ENCODE measurements around the gene ADIG.
A peak's percentile ranks its signal among the peaks of the same experiment; 100 is the strongest.
"Not testable (repeated sequence)": the region's sequence is repeated elsewhere in the genome, so short reads cannot be mapped to it uniquely, and the experiment has no call there.

The ADIG gene

DNA sequence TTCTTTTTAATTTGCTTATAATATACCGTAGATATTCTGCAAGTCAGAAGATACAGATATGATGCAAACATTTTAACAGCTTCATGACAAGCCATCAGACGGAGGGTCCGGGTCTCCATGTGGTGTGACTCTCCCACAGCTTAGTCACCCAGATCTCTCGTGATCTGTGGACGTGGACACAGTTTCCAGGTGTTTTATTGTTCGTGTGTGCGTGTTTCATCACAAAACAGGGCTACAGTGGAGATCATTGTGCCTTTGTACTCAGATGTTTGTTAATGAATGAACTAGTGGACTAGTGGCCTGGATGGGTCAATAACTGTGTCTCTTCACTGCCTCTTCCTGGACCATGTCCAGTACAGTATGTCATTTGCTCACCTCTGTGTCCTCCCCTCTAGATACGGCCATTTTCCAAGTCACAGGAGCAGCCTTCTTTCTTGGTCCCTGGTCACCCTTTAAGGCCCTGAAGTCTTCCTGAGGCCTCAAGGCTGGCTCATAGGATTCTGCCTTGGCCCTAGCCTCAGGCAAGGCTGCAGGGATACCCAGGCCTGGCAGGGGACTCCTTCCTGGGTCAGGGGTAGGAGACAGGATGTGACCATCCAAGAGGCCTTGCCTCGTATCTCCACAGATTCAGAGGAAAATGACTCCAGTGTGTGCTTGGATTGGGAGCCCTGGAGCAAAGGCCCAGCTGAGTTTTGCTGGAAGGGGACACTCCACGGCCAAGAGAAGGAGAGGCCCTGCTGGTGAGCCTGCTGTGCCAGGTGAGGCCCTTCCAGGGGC is 4.6 kb downstream of the ADIG start:
- H3K9ac ChIP-seq (ENCODE audit: low read depth, low read length) = no peak overlapping the region
- no peaks in the 10 kb centered on the region for H3K9me3 ChIP-seq (ENCODE audit: control insufficient read depth, insufficient read depth, low read length)
- no peaks in the 10 kb centered on the region for H3K36me3 ChIP-seq (ENCODE audit: insufficient read depth, low read length)
- peaks cover 13% of the 10 kb centered on the region; the same call in 1 of the 2 replicates for H3K4me1 ChIP-seq (ENCODE audit: insufficient read depth, low read length)

DNA sequence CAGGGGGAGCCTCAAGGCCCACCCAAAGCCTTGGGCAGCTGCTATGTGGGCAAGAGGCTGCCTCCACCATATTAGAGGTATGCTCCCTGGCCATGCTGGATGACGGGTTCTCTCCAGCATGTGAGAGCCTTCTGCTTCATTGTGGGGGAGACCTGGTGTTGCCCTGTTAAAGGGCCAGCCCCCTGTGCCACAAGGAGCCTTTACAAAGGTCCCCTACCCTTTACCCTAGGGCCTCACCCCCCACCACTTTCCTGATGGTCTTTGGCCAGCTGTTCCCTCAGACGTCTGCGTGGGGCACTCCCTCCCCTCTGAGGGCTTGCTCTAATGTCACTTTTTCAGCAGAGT is 5.2 kb downstream of the ADIG start:
- Histone ChIP-seq H3K9ac (ENCODE audit: low read depth, low read length) (no peak overlapping the region), H3K4me1 (ENCODE audit: insufficient read depth, low read length) (peaks cover 13% of the 10 kb centered on the region; the same call in 1 of the 2 replicates), H3K9me3 (ENCODE audit: control insufficient read depth, insufficient read depth, low read length) (no peaks in the 10 kb centered on the region), H3K36me3 (ENCODE audit: insufficient read depth, low read length) (no peaks in the 10 kb centered on the region)

GRCh38 chr20:38588303-38588702 is 7.3 kb downstream of the ADIG start:
- H3K9ac ChIP-seq (ENCODE audit: low read depth, low read length) = no peak overlapping the region
- H3K9me3 ChIP-seq (ENCODE audit: control insufficient read depth, insufficient read depth, low read length) = no peaks in the 10 kb centered on the region
- no peaks in the 10 kb centered on the region for H3K36me3 ChIP-seq (ENCODE audit: insufficient read depth, low read length)
- peaks cover 23% of the 10 kb centered on the region for H3K4me1 ChIP-seq (ENCODE audit: insufficient read depth, low read length)

GRCh38 chr20:38589351-38589750 is 8.4 kb downstream of the ADIG start:
- Histone ChIP-seq H3K9ac (ENCODE audit: low read depth, low read length) (no peak overlapping the region), H3K9me3 (ENCODE audit: control insufficient read depth, insufficient read depth, low read length) (no peaks in the 10 kb centered on the region), H3K4me1 (ENCODE audit: insufficient read depth, low read length) (peaks cover 17% of the 10 kb centered on the region), H3K36me3 (ENCODE audit: insufficient read depth, low read length) (no peaks in the 10 kb centered on the region)

GRCh38 chr20:38589967-38590675 is 9.1 kb downstream of the ADIG start:
- Histone ChIP-seq H3K36me3 (ENCODE audit: insufficient read depth, low read length) (no peaks in the 10 kb centered on the region), H3K4me1 (ENCODE audit: insufficient read depth, low read length) (peaks cover 16% of the 10 kb centered on the region), H3K9ac (ENCODE audit: low read depth, low read length) (no peak overlapping the region), H3K9me3 (ENCODE audit: control insufficient read depth, insufficient read depth, low read length) (no peaks in the 10 kb centered on the region)

GRCh38 chr20:38590676-38591473 is 9.9 kb downstream of the ADIG start:
- Histone ChIP-seq H3K4me1 (ENCODE audit: insufficient read depth, low read length) (peaks cover 16% of the 10 kb centered on the region), H3K36me3 (ENCODE audit: insufficient read depth, low read length) (no peaks in the 10 kb centered on the region), H3K9ac (ENCODE audit: low read depth, low read length) (no peak overlapping the region), H3K9me3 (ENCODE audit: control insufficient read depth, insufficient read depth, low read length) (no peaks in the 10 kb centered on the region)

- Histone ChIP-seq H3K9ac (ENCODE audit: low read depth, low read length) (no peak overlapping the region), H3K36me3 (ENCODE audit: insufficient read depth, low read length) (no peaks in the 10 kb centered on the region), H3K9me3 (ENCODE audit: control insufficient read depth, insufficient read depth, low read length) (no peaks in the 10 kb centered on the region), H3K4me1 (ENCODE audit: insufficient read depth, low read length) (peaks cover 16% of the 10 kb centered on the region)
These were observed 10.7 kb downstream of the ADIG start for GRCh38 chr20:38591474-38592410.

- not testable (repeated sequence) for H3K9me3 ChIP-seq (ENCODE audit: control insufficient read depth, insufficient read depth, low read length); H3K9ac ChIP-seq (ENCODE audit: low read depth, low read length); H3K36me3 ChIP-seq (ENCODE audit: insufficient read depth, low read length)
- peaks cover 16% of the 10 kb centered on the region for H3K4me1 ChIP-seq (ENCODE audit: insufficient read depth, low read length)
These were observed 11.4 kb downstream of the ADIG start for GRCh38 chr20:38592411-38592790.

- H3K36me3 ChIP-seq (ENCODE audit: insufficient read depth, low read length); H3K9me3 ChIP-seq (ENCODE audit: control insufficient read depth, insufficient read depth, low read length): not testable (repeated sequence)
- H3K4me1 ChIP-seq (ENCODE audit: insufficient read depth, low read length) = peaks cover 16% of the 10 kb centered on the region
These were observed 13.3 kb downstream of the ADIG start for GRCh38 chr20:38594281-38594680.

GRCh38 chr20:38595886-38596285 is 14.9 kb downstream of the ADIG start:
- peaks cover 32% of the 10 kb centered on the region for H3K4me1 ChIP-seq (ENCODE audit: insufficient read depth, low read length)
- not testable (repeated sequence) for H3K36me3 ChIP-seq (ENCODE audit: insufficient read depth, low read length); H3K9me3 ChIP-seq (ENCODE audit: control insufficient read depth, insufficient read depth, low read length); H3K9ac ChIP-seq (ENCODE audit: low read depth, low read length)

More at GRCh38 chr20:38594281-38594680, 13.3 kb downstream of the ADIG start:
- not testable (repeated sequence) for H3K9ac ChIP-seq (ENCODE audit: low read depth, low read length)

GRCh38 chr20:38599410-38599882 is 18.4 kb downstream of the ADIG start:
- Histone ChIP-seq H3K9ac (ENCODE audit: low read depth, low read length) (no peak overlapping the region), H3K4me1 (ENCODE audit: insufficient read depth, low read length) (peaks cover 23% of the 10 kb centered on the region; the same call in 1 of the 2 replicates), H3K9me3 (ENCODE audit: control insufficient read depth, insufficient read depth, low read length) (no peaks in the 10 kb centered on the region), H3K36me3 (ENCODE audit: insufficient read depth, low read length) (no peaks in the 10 kb centered on the region)

DNA sequence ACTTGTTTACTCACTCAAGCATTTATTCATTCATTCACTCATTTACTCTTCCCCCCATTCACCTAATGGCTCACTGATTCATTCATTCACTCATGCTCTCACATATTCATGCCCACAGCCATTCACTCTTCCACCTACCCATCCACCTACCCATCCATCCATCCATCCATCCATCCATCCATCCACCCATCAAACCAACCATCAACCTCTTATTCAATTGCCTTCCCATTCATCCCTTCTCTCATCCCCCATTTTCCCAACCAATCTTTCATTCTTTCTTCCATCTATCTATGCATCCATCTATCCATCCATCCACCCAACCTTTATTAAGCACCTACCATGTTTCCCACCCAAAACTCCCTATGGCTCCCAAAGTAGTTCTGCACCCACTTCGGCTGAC is 19.1 kb downstream of the ADIG start:
- Histone ChIP-seq H3K36me3 (ENCODE audit: insufficient read depth, low read length) (no peaks in the 10 kb centered on the region), H3K4me1 (ENCODE audit: insufficient read depth, low read length) (peaks cover 27% of the 10 kb centered on the region), H3K9ac (ENCODE audit: low read depth, low read length) (no peak overlapping the region), H3K9me3 (ENCODE audit: control insufficient read depth, insufficient read depth, low read length) (no peaks in the 10 kb centered on the region)

- Histone ChIP-seq H3K4me1 (ENCODE audit: insufficient read depth, low read length) (peaks cover 29% of the 10 kb centered on the region), H3K9me3 (ENCODE audit: control insufficient read depth, insufficient read depth, low read length) (no peaks in the 10 kb centered on the region), H3K36me3 (ENCODE audit: insufficient read depth, low read length) (no peaks in the 10 kb centered on the region), H3K9ac (ENCODE audit: low read depth, low read length) (peak within 1 kb of the TSS; percentile 67; the same call in 1 of the 2 replicates)
These were observed 20.5 kb downstream of the ADIG start, which contains the start of gene ARHGAP40 for GRCh38 chr20:38601216-38602184. Gene ARHGAP40, plus strand, starts transcription at chr20:38601809.

Measured in ES-I3 (cell line).